ENCODE data around the gene ABL2.

Gene ABL2

GRCh38 chr1:179089827-179090482 lies 139.5 kb downstream of the ABL2 start:
- no peak for DNase-seq

- no peak for DNase-seq
Observed at GRCh38 chr1:179087665-179088064, 141.8 kb downstream of the ABL2 start.

DNA sequence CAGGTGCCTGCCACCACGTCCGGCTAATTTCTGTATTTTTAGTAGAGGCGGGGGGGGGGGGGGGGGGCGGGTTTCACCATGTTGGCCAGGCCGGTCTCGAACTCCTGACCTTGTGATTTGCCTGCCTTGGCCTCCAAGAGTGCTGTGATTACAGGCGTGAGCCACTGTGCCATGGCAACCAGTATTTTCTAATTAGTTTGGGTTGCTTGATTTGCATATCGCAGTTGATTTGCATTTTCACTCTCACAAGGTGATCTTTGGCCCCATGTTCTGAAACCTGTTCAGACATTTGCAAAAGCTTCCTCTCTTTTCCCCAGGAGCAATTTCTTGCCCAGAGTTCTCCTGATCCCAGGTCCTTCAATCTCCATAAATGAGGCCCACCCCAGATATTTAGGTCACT lies 145.9 kb downstream of the ABL2 start:
- no peak for DNase-seq

DNA sequence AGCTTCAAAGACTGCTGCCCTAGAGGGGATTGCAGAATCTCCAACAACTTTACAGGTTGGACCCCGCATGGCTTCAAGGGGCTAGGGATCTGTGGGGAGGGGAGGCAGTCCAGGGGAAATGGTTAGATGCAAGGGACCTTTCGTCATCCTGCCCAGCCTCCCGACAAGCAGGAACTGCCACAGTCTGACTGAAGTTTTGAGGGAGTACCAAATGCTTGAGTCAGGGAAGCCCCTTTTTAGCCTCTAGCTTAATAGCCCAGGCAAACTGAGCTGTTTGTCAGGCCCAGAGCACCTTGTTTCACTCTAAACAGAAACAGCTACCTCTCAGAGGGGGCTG lies 146.5 kb downstream of the ABL2 start:
- peak; percentile 17 for DNase-seq

- DNase-seq = peak; percentile 33
Observed at GRCh38 chr1:179082333-179082998, 147.0 kb downstream of the ABL2 start.

GRCh38 chr1:179081687-179082332 lies 147.7 kb downstream of the ABL2 start, which contains the start of gene TOR3A:
TOR3A (plus strand) TSS chr1:179082070; CDS start chr1:179082129, 59 bp downstream.
- peak; percentile 79 for DNase-seq

DNA sequence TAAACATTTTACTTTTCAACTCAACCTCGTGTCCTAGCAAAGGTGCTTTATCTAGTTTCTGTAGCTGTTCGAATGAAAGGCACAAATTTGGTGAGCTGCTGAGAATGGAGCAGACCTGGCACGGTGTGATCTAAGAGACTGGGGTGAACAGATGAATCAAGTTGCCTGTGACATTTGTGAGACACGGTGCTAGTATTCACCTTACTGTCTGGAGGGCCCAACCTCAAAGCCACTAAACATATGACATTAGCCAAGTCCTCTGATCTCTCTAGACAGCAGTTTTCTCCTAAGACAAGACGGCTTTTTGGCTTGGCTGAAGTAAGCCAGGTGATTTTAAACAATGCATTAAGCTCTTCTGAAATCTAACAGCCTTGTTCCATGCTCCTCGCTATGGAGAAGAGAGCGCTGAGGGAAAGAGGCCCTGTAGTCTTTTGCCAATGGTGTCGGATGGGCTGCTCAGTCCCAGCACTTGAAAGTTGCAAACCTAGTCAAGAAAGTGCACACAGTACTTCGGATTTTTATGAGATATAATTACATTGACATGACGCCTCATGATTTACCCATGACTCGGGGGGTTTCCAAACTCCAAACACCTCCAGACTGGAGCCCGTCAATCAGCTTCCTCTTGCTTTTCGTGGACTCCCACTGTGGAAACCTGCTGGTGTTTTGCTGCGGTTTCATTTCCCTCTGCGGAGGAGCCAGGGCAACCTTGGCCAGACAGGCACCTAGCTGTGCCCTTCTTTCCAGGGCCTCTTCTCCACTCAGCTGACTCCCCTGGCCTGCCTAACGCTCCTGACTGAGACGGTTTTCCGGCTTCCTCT lies 148.4 kb downstream of the ABL2 start:
- peak; percentile 44 for DNase-seq

- DNase-seq = peak; percentile 37
Observed at GRCh38 chr1:179079113-179079761, 150.2 kb downstream of the ABL2 start.

DNA sequence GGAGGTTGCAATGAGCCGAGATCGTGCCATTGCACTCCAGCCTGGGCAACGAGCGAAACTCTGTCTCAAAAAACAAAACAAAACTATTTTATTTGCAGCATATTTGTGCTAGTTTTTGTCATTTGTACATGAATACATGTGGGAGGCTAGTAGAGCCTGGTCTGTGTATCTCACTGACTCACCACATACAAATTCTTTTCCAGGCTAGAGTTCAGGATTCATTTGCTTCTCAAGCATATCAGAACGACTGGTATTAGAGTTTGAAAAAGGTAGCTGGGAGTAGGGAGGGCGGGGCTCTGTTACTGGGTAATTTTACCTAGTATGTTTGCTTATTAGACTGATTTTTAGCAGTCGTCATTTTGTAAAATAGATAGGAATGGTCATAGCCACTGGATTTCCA lies 152.1 kb downstream of the ABL2 start:
- DNase-seq = no peak

DNA sequence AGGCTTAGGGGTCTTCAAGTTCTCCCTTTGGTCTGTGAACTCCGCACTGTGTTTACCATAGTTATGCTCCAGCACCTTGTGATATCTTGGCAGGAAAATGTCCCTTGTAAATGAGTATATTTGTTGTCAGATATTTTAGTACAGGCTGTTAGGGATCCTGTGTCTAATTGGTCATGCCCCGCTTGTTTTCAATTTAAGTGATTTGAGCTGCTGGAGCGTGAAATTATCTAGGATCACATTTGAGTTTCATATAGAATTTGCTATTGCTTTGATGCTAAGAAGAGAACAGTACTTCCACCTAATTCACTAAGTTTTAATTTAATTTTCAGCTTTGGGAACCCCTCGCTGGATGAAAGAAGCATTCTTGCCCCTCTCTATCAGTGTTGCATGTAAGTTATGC lies 163.0 kb downstream of the ABL2 start:
- no peak for DNase-seq

DNA sequence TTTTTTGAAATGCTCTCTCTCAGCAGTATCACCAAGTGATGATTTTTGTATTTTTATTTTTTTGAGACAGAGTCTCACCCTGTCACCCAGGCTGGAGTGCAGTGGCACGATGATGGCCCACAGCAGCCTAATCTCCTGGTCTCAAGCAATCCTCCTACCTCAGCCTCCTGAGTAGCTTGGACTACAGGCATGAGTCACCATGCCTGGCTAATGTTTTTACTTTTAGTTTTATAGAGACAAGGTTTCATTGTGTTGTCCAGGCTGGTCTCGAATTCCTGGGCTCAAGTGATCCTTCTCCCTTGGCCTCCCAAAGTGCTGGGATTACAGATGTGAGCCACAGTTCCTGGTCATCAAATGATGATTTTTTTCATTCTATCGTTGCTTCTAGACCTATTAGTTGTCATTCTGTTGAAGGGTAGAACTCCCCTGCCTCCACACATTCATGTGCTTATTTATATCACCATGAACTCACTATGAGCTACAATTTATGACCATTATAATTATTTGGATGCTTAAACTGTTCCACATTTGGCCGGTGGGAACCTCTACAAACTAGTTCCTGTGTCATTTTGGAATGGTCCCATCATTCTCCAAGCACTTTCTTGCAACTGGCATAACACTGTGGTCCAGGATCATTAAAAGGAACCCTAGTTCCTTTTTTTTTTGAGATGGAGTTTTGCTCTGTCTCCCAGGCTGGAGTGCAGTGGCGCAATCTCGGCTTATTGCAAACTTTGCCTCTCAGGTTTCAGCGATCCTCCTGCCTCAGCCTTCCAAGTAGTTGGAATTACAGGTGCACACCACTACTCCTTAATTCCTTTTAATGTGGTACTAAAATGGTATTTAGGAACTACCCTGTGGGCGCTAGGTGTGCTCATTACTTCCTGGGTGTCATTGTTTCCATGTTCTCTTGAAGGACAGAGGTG lies 167.9 kb downstream of the ABL2 start:
- DNase-seq = no peak

- no peak for DNase-seq
Observed at GRCh38 chr1:179058487-179059483, 170.7 kb downstream of the ABL2 start.

GRCh38 chr1:179055937-179056336 lies 173.5 kb downstream of the ABL2 start:
- no peak for DNase-seq

DNA sequence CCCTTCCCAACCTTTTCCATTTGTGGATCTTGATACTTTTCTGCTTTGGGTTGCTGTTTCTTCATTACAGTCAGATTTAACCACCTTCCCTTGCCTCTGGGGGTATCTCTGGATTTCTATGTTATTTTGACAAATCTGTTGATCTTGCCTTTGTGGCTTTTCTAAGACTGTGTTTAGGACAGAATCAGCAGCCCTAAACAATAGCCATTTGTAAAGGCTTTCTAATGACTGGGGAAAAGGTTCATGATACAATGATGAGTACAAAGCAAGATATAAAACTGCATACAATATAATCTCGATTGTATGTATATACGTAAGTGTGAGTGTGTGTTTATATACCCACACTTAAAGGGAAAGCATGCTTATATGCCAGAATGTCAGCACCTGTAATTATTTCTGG lies 176.0 kb downstream of the ABL2 start:
- DNase-seq = no peak

DNA sequence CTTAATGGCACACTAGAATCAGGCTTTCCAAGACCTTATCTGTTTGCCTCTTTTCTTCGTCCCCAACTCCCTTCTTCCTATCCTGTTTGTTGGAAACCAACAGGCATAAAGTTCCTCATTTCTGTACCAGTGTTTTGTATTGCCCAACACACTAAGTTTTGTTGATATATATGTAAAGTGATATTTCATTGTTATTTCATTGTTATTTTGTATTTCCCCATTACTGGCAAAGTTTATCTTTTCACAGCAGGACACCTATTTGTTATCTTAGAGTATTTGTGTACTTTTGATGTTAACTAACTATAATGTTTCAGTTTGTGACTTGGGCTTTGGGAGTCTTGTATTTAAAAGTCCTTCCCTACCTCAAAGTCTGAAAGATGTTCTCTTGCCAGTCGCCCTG lies 176.7 kb downstream of the ABL2 start:
- DNase-seq = no peak
